Left ventricle myocardium inferior (tissue), 1 donor: ENCODE measurements around the gene GRIN2C. TPM values are rescaled to one million over a fixed set of nuclear protein-coding genes. Genes with fewer than 3 reads are reported as not detected.

Source experiments
- DNase-seq: peaks from one replicate; pipeline ENCODE4 v3.0.0-alpha.2; 2020
- H3K27ac ChIP-seq: fragments of 200-600 bp; replicated peaks from 2 replicates; pipeline ENCODE4 v1.8.0; 2021
- H3K27me3 ChIP-seq: fragments of 200-600 bp; 2 replicates; pipeline ENCODE4 v1.8.0; 2021; ENCODE audit warnings: low read depth
- H3K36me3 ChIP-seq: fragments of 200-600 bp; 2 replicates; pipeline ENCODE4 v1.8.0; 2021
- H3K4me1 ChIP-seq: fragments of 200-600 bp; 2 replicates; pipeline ENCODE4 v1.8.0; 2021
- H3K4me3 ChIP-seq: fragments of 200-600 bp; 2 replicates; pipeline ENCODE4 v1.8.0; 2021; ENCODE audit warnings: mild to moderate bottlenecking, moderate library complexity
- H3K9me3 ChIP-seq: fragments of 200-600 bp; replicated peaks from 2 replicates; pipeline ENCODE4 v1.8.0; 2021
- CTCF ChIP-seq: fragments of 200-600 bp; IDR thresholded peaks from 2 replicates; pipeline ENCODE4 v1.8.0; 2021; ENCODE audit warnings: antibody characterized with exemption, mild to moderate bottlenecking, borderline replicate concordance
- intact Hi-C: fragments of 100-400 bp; cut with micrococcal nuclease; formaldehyde crosslinking; loops from one replicate; pipeline ENCODE4 v1.11.0; 2022
- total RNA-seq: library from RNA; stranded (reverse); fragmentation: NEBNext Ultra II Directional; extraction: Animal tissue kit (Norgen Biotek cat#: 25700); gene quantifications from one replicate; pipeline ENCODE4 v1.2.1, GENCODE V29; 2021
- donor health status: DM: no; HTN: yes; CAD: no; lungs with severe emphysema.

Gene GRIN2C
- total RNA-seq, 1 donor from 2014 or later, result 0.52 TPM

DNA sequence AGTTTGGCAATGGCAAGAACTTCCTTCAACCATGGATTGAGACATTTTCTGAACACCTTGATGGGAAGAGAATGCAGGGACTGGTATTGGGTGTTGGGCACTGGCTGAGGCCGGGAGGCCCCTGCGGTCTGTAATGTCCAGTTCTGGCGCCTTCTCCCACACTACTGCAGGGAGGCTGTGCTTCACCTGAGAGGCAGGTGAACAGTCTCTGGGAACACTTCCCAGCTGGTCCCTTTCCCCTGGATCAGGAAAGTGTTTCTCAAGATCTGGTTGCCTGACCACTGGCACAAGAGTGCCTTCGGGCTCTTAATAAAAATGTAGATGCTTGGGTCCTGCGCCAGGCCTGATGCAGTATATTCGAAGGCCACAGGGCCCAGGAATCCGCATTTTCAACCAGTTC lies 55.0 kb downstream of the GRIN2C start:
- H3K4me3 ChIP-seq, result no peak overlapping the region
- DNase-seq, result no peak
- H3K27ac ChIP-seq, result no peak overlapping the region
- peaks cover 21% of the 10 kb centered on the region for H3K36me3 ChIP-seq
- no peak for TF ChIP-seq CTCF
- no peaks in the 10 kb centered on the region for H3K27me3 ChIP-seq
- no peaks in the 10 kb centered on the region for H3K9me3 ChIP-seq
- H3K4me1 ChIP-seq, result peaks cover 12% of the 10 kb centered on the region
- intact Hi-C loops, result no loop called here

- no peak for TF ChIP-seq CTCF
- DNase-seq, result no peak
- H3K9me3 ChIP-seq, result no peaks in the 10 kb centered on the region
- intact Hi-C loops, result no loop called here
- H3K4me1 ChIP-seq, result peaks cover 12% of the 10 kb centered on the region
- H3K4me3 ChIP-seq, result no peak overlapping the region
- H3K36me3 ChIP-seq, result peaks cover 28% of the 10 kb centered on the region
- H3K27me3 ChIP-seq, result no peaks in the 10 kb centered on the region
- H3K27ac ChIP-seq, result no peak overlapping the region
These were observed 55.7 kb downstream of the GRIN2C start for GRCh38 chr17:74803971-74804370.

DNA sequence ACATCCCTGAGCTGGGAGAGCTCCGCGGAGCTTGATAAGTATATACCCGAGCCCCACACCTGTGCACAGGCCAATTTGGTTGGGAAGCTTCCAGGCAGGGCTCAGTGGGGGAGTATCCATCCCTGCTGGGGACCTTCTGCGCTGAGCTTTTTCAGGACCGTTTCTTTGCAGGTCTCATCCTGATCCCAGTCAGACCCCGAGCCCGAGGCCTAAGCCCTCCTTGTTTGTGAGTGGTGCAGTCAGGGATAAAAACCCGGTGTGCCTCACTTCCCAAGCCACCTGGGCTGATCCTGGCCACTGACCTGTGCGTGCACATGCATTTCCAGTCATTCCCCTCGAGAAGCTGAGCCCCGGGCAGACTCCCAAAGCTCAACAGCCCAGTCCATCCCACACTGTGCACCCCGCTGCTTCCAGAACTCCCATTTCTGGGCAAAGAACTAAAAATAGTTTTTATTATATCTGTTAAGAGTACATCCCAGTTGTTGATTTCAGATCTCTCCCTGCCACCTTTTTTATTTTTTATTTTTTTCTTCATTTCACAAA lies 56.2 kb downstream of the GRIN2C start:
- no peak overlapping the region for H3K27ac ChIP-seq

DNA sequence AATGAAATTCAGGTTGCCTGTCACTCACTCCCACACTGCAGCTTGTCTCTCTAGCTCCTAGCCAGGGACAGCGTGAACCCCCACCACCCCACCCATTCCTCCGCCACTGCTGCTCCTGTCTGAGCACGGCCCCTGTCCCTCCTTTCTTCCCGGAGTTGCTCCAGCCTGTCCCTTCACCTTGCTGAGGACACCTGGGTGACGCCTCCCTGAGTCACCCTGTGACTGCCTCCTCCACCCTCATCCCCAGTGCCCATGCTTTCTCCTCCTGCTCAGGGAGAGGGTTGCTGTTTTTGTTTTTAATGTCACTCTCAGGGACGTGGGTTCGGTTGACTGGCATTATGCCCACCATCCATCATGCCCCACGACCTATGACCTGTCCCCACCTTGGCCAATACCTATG lies 57.8 kb downstream of the GRIN2C start:
- Histone ChIP-seq H3K4me1 (peaks cover 12% of the 10 kb centered on the region), H3K36me3 (peaks cover 46% of the 10 kb centered on the region)

More for the DNA sequence above, 56.2 kb downstream of the GRIN2C start:
- no peaks in the 10 kb centered on the region for H3K27me3 ChIP-seq
- H3K36me3 ChIP-seq, result peaks cover 31% of the 10 kb centered on the region
- peaks cover 12% of the 10 kb centered on the region for H3K4me1 ChIP-seq
- DNase-seq, result no peak
- intact Hi-C loops, result no loop called here
- no peak overlapping the region for H3K4me3 ChIP-seq
- TF ChIP-seq CTCF, result no peak
- no peaks in the 10 kb centered on the region for H3K9me3 ChIP-seq

DNA sequence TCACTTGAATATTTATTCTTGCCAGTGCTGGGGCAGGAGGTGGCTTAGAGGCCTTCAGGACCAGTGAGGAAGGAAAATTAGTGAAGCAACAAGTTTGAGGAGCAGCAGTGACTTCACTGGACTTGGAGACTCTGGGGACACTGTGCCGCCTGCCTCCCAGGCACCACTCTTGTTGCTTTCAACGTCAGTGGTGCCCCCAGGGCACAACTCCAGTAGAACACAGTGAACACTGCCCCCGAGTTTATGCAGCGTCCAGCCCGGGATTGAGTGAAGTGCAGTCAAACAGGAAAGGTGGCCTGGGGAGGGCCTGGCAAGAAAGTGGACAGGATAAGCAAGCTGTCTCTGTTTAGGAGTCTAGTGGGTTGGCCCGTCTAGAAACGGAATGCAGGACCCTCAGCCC lies 59.2 kb downstream of the GRIN2C start:
- H3K27me3 ChIP-seq, result no peaks in the 10 kb centered on the region
- DNase-seq, result no peak
- intact Hi-C loops, result no loop called here
- no peak overlapping the region for H3K27ac ChIP-seq
- TF ChIP-seq CTCF, result no peak
- peaks cover 56% of the 10 kb centered on the region for H3K36me3 ChIP-seq
- peaks cover 17% of the 10 kb centered on the region for H3K4me1 ChIP-seq
- H3K4me3 ChIP-seq, result no peak overlapping the region
- H3K9me3 ChIP-seq, result no peaks in the 10 kb centered on the region

More for the DNA sequence above, 57.8 kb downstream of the GRIN2C start:
- Histone ChIP-seq H3K9me3 (no peaks in the 10 kb centered on the region), H3K27ac (no peak overlapping the region), H3K4me3 (no peak overlapping the region), H3K27me3 (no peaks in the 10 kb centered on the region)
- intact Hi-C loops, result no loop called here
- DNase-seq, result no peak
- TF ChIP-seq CTCF, result no peak
